ENCODE measurements around the gene AFG1L.

DNA sequence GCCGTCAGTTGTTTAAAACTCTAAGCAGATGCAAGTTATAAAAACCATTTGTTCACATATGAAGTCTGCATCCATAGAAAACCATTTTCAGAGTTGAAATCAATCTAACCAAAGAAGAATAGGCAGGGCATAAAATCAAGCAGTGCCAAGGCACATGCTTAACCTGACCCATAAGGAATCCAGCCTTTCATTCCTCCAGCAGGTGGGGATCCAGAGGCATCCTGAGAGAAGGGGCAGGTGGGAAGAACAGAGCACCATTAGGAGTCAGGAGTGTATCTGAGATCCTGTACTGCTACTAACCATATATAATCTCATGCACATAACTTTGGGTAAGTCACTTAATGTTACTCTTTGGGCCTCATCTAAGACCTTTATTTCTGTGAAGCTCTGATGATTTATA, 236.5 kb downstream of the AFG1L start:
- TF ChIP-seq, protein P1, sequence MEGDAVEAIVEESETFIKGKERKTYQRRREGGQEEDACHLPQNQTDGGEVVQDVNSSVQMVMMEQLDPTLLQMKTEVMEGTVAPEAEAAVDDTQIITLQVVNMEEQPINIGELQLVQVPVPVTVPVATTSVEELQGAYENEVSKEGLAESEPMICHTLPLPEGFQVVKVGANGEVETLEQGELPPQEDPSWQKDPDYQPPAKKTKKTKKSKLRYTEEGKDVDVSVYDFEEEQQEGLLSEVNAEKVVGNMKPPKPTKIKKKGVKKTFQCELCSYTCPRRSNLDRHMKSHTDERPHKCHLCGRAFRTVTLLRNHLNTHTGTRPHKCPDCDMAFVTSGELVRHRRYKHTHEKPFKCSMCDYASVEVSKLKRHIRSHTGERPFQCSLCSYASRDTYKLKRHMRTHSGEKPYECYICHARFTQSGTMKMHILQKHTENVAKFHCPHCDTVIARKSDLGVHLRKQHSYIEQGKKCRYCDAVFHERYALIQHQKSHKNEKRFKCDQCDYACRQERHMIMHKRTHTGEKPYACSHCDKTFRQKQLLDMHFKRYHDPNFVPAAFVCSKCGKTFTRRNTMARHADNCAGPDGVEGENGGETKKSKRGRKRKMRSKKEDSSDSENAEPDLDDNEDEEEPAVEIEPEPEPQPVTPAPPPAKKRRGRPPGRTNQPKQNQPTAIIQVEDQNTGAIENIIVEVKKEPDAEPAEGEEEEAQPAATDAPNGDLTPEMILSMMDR (IDR thresholded peaks at IDR 0.05; ENCODE audit: low read depth, low read length, missing input control): no peak
- no peak for TF ChIP-seq FOXA1 (IDR thresholded peaks at IDR 0.05)
- TF ChIP-seq TAF1 (conservative IDR thresholded peaks at IDR 0.05): no peak
- no peak for TF ChIP-seq GABPA (IDR thresholded peaks at IDR 0.05 in 1 of 2, conservative IDR thresholded peaks at IDR 0.05 in 1 of 2)

Data from liver (tissue), 3 donors.